NT2/D1 (cell line): ENCODE data around the gene PLEKHM1.
"Not testable (repeated sequence)": the region's sequence is repeated elsewhere in the genome, so short reads cannot be mapped to it uniquely, and the experiment has no call there.

Source experiments
- SUZ12 ChIP-seq: IDR thresholded peaks from 2 replicates; pipeline ENCODE4 v1.6.1; 2011; ENCODE audit not compliant: insufficient read length, insufficient read depth; ENCODE audit errors: extremely low read depth
- ZNF274 ChIP-seq: IDR thresholded peaks from 2 replicates; pipeline ENCODE4 v1.6.1; 2011; ENCODE audit warnings: mild to moderate bottlenecking, low read depth, low read length

DNA sequence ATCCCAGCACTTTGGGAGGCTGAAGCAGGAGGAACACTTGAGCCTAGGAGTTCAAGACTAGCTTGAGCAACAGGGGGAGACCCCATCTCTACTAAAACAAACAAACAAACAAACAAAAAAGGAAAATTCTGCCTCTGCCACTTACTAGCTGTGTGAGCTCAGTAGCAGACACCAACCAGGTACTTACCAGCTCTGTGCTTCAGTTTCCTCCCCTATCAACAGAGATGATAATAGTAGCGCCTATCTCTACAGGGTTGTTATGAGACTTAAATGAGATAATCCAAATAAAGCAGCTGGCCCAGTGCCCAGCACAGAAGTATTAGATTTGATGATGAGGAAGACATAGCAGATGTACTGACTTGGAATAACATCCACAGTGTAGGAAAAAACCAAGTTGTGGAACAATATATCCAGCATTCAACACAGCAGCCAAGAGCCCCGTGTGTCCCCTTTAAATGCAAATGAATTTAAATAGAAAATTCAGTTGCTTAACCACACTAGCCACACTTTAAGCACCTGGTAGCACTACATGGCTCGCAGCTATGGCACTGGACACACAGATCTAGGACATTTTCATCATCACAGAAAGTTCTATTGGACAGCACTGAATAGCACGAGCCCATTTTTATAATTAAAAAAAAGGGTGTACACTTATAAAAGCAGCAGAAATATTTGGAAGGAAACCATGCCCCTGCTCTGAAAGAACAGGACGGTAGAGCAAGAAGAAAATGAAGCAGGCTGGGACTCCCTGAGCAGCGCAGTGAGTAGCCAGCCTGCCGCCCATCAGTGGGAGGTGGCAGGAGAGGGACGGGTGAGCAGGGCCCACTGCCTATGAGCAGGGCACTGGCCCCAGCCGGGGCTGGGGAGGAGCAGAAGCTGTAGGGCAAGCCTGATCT is 37.9 kb downstream of the PLEKHM1 start:
- TF ChIP-seq ZNF274, SUZ12: not testable (repeated sequence)
